Vagina (tissue), 2 donors: Measurements from ENCODE around the gene SLX4IP. TPM values are rescaled to one million over a fixed set of nuclear protein-coding genes. Genes with fewer than 3 reads are reported as not detected.

ENCODE experiments used
- DNase-seq, 2 donors: peaks; one replicate each; pipeline ENCODE4 v3.0.0-alpha.2; 2017; ENCODE audit errors: extremely low spot score in 2 of 2
- H3K27ac ChIP-seq: fragments of 200-600 bp; sonication (generic); one replicate; pipeline ENCODE4 v1.5.1; 2019
- H3K27me3 ChIP-seq: fragments of 200-600 bp; sonication (generic); one replicate; pipeline ENCODE4 v1.5.1; 2019
- H3K36me3 ChIP-seq, 2 donors: fragments of 200-600 bp; sonication (generic); one replicate each; pipeline ENCODE4 v1.5.1; 2017 to 2019
- H3K4me1 ChIP-seq: fragments of 200-600 bp; sonication (generic); one replicate; pipeline ENCODE4 v1.5.1; 2019
- H3K4me3 ChIP-seq, 2 donors: fragments of 200-600 bp; sonication (generic); 1 replicate in 1 of 2; 2 replicates in 1 of 2; pipeline ENCODE4 v1.5.1; 2016 to 2019
- H3K9me3 ChIP-seq: fragments of 200-600 bp; sonication (generic); one replicate; pipeline ENCODE4 v1.5.1; 2019
- CTCF ChIP-seq, 3 experiments: fragments of 450-650 bp in 2 of 3; fragments of 200-600 bp in 1 of 3; sonication (generic) in 1 of 3; IDR thresholded peaks; one replicate each; pipeline ENCODE4 v1.5.1; 2017 to 2019; ENCODE audit warnings: antibody characterized with exemption in 3 of 3, mild to moderate bottlenecking in 2 of 3, moderate library complexity in 2 of 3
- POLR2A ChIP-seq, 2 donors: fragments of 450-650 bp; IDR thresholded peaks; one replicate each; pipeline ENCODE4 v1.6.1; 2017; ENCODE audit warnings: antibody characterized with exemption in 2 of 2, mild to moderate bottlenecking in 2 of 2, moderate library complexity in 2 of 2
- POLR2AphosphoS5 ChIP-seq, 2 donors: sonication (generic); formaldehyde crosslinking; IDR thresholded peaks; one replicate each; pipeline ENCODE4 v1.9.0; 2017; ENCODE audit warnings: antibody characterized with exemption in 2 of 2, mild to moderate bottlenecking in 2 of 2, low read depth in 1 of 2; ENCODE audit not compliant: insufficient read depth in 1 of 2
- intact Hi-C: fragments of 100-400 bp; cut with DNase I; formaldehyde crosslinking; loops from one replicate; pipeline ENCODE4 v1.15.1; 2023
- total RNA-seq: library from RNA; depleted of rRNA; stranded (reverse); fragments of >200 nt; gene quantifications from one replicate; pipeline ENCODE4 v1.2.3, GENCODE V29; 2016

Gene SLX4IP
- total RNA-seq, 1 donor from 2014 or later: 4.9 TPM

DNA sequence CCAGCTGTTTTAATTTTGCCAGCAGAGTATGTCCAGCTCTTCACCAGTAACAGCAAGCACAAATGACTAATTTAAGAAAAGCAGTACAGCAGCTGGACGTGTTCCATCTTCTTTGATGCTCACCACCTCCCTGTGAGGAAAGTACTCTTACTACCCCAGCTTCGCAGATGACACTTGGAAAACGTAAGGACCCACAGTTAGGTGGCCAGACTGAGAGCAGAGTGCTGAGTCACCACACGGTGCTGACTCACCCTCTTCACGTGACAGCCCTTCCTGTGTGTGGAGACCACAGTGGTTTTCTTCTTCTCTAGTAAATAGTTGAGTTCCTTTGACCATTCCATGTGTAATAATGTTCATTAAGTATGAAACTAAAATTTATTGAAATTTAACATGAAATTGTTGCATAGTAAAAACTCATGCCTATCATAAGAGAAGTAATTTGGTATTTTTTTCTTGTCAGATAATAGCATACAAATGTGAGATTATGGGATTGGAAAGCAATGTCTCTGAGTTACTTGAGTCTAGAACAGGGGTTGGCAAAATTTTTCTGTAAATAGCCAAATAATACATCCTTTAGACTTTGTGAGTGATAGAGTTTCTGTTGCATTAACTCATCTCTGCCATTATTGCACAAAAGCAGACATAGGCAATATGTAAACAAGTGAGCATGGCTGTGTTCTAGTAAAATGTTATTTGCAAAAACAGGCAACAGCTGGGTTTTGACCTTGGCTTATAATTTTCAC is 76.6 kb downstream of the SLX4IP start:
- TF ChIP-seq POLR2AphosphoS5 (IDR thresholded peaks at IDR 0.05; ENCODE audit: insufficient read depth in 1 of 2, low read depth in 1 of 2) (peak; percentile 38 to 96), POLR2A (IDR thresholded peaks at IDR 0.05) (no peak), CTCF (IDR thresholded peaks at IDR 0.05) (no peak)
- intact Hi-C loops: no loop called here

GRCh38 chr20:10513061-10513460 is 78.0 kb downstream of the SLX4IP start:
- H3K9me3 ChIP-seq: no peaks in the 10 kb centered on the region
- TF ChIP-seq POLR2A (IDR thresholded peaks at IDR 0.05) (no peak), POLR2AphosphoS5 (IDR thresholded peaks at IDR 0.05; ENCODE audit: insufficient read depth in 1 of 2, low read depth in 1 of 2) (no peak), CTCF (IDR thresholded peaks at IDR 0.05) (no peak)

More for the DNA sequence above, 76.6 kb downstream of the SLX4IP start:
- peak in 1 of 2 donors; percentile 99 for DNase-seq
- peaks cover 78% of the 10 kb centered on the region for H3K4me1 ChIP-seq
- H3K27ac ChIP-seq: peak overlapping the region; percentile 88
- no peaks in the 10 kb centered on the region for H3K36me3 ChIP-seq
- no peaks in the 10 kb centered on the region for H3K9me3 ChIP-seq
- no peak overlapping the region for H3K4me3 ChIP-seq
- no peaks in the 10 kb centered on the region for H3K27me3 ChIP-seq

DNA sequence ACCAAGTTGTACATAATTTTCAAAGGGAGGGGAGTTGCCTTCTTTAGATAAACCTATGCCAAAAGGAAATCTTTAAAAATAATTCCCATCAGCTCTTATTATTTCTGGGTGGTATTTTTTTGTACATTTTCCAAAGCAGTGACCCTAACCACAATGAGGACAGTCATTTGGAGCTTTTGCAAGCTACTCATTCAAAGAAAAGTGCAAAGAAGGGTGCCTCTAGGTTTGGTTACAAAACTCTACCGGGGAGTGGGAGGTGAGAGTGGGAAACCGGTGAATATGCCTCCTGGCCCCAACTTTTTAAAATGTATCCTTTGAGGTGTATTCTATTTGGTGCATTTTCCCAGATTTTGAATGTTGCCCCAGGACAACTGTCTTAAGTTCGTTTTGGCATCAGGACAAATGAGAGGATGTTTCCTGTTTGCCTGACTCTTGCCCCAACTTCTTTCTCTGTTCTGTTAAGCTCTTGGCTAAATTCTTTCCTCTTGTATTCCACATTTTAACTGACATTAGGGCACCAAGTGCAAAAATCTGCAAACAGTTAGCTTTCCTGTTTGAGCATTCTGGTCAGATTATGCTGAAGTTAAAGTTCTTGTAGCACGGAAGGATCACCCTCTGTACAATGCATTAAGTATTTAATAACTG is 78.9 kb downstream of the SLX4IP start:
- Histone ChIP-seq H3K4me1 (peaks cover 54% of the 10 kb centered on the region), H3K9me3 (no peaks in the 10 kb centered on the region), H3K4me3 (no peak overlapping the region), H3K27me3 (no peaks in the 10 kb centered on the region), H3K27ac (peak overlapping the region; percentile 67), H3K36me3 (no peaks in the 10 kb centered on the region)
- no peak for DNase-seq
- intact Hi-C loops: no loop called here
- no peak for TF ChIP-seq POLR2A (IDR thresholded peaks at IDR 0.05)
- TF ChIP-seq POLR2AphosphoS5 (IDR thresholded peaks at IDR 0.05; ENCODE audit: insufficient read depth in 1 of 2, low read depth in 1 of 2): no peak
- TF ChIP-seq CTCF (IDR thresholded peaks at IDR 0.05): no peak

More at GRCh38 chr20:10513061-10513460, 78.0 kb downstream of the SLX4IP start:
- Histone ChIP-seq H3K36me3 (no peaks in the 10 kb centered on the region), H3K27ac (peak overlapping the region; percentile 67), H3K4me3 (no peak overlapping the region), H3K4me1 (peaks cover 64% of the 10 kb centered on the region), H3K27me3 (no peaks in the 10 kb centered on the region)
- no peak for DNase-seq
- intact Hi-C loops: no loop called here

DNA sequence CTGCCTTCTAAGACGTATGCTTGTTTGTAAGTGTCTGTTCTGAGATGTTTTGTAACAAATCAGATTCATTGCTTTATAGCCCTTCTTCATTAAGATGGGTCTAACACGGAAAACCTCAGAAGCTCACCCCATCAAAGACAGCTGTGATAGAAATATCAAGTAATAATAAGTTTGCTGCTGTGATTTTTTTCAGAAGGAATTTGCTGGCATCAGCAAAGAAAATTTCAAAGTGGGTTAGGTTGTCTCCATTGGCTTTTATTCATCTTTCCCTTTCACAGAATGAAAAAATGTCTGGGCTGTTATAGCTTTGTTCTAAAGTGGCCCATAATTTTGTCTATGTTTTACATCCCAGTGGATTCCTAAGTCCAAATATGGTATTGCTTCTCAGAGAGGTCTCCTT is 81.4 kb downstream of the SLX4IP start:
- intact Hi-C loops: no loop called here
- peaks cover 40% of the 10 kb centered on the region for H3K4me1 ChIP-seq
- no peak for TF ChIP-seq CTCF (IDR thresholded peaks at IDR 0.05)
- H3K36me3 ChIP-seq: no peaks in the 10 kb centered on the region
- H3K27me3 ChIP-seq: no peaks in the 10 kb centered on the region
- no peak for DNase-seq
- H3K4me3 ChIP-seq: no peak overlapping the region
- H3K9me3 ChIP-seq: no peaks in the 10 kb centered on the region
- H3K27ac ChIP-seq: no peak overlapping the region
